ENCODE results near the gene ZNF836.

Gene ZNF836

GRCh38 chr19:52187407-52187806 is 16.0 kb upstream of the ZNF836 start:
- DNase-seq, result no peak

- DNase-seq, result no peak
Observed at GRCh38 chr19:52176574-52176973, 5.2 kb upstream of the ZNF836 start.

- DNase-seq, result no peak
Observed at GRCh38 chr19:52172347-52172746, 926 bp upstream of the ZNF836 start.

GRCh38 chr19:52170863-52171320 is 529 bp downstream of the ZNF836 start:
- peak; percentile 12 to 36 for DNase-seq

GRCh38 chr19:52170304-52170703 is 1.1 kb downstream of the ZNF836 start:
- DNase-seq, result no peak

DNA sequence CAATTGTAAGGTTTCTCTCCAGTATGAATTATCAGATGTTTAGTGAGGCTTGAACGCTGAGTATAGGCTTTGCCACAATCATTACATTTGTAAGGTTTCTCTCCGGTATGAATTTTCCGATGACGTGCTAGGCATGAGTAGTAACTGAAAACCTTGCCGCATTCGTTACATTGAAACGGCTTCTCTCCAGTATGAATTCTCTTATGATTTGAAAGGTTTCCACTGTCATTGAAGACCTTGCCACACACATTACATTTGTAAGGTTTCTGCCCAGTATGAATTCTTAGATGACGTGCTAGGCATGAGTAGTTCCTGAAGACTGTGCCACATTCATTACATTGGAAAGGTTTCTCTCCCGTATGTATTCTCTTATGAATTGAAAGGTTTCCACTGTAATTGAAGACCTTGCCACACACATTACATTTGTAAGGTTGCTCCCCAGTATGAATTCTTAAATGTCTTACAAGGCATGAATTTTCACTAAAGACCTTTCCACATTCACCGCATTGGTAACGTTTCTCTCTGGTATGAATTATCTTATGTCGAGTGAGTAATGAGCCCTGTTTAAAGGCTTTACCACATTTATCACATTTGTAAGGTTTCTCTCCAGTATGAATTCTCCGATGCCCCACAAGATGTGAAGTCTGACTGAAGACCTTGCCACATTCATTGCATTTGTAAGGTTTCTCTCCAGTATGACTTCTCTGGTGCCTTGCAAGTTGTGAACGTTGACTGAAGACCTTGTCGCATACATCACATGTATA is 15.6 kb downstream of the ZNF836 start:
- no peak for DNase-seq

GRCh38 chr19:52148256-52148655 is 23.2 kb downstream of the ZNF836 start:
- no peak for DNase-seq

DNA sequence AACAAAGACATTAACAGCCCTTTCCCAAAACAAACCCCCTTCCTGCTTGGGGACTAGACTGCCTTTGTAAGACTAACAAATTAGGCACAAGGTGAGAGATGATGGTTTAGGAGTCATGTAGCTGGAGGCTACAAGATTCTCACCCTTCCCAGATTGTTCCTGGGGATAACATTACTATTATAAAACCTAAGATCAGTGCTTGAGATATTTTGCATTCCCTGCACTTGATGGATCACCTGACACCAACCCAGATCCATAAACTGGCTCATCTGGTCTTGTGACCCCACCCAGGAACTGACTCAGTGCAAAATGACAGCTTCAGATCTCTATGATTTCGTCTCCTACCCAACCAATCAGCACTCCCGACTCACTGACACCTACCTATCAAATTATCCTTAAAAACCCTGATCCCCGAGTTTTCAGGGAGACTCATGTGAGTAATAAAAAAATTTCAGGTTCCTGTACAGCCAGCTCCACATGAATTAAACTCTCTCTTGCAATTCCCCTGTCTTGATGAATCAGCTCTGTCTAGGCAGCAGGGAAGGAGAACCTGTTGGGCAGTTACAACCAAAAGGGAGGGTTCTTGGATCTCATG is 29.3 kb downstream of the ZNF836 start:
- no peak for DNase-seq

- no peak for DNase-seq
Observed at GRCh38 chr19:52141203-52141602, 30.2 kb downstream of the ZNF836 start.

GRCh38 chr19:52140032-52140710 is 31.2 kb downstream of the ZNF836 start:
- no peak for DNase-seq

GRCh38 chr19:52139252-52140031 is 32.0 kb downstream of the ZNF836 start, which contains the start of gene ZNF616:
ZNF616 (minus strand) TSS chr19:52139938; CDS start chr19:52130512, 9,426 bp downstream.
- DNase-seq, result peak; percentile 93 to 96

- no peak for DNase-seq
Observed at GRCh38 chr19:52138983-52139251, 32.5 kb downstream of the ZNF836 start.

DNA sequence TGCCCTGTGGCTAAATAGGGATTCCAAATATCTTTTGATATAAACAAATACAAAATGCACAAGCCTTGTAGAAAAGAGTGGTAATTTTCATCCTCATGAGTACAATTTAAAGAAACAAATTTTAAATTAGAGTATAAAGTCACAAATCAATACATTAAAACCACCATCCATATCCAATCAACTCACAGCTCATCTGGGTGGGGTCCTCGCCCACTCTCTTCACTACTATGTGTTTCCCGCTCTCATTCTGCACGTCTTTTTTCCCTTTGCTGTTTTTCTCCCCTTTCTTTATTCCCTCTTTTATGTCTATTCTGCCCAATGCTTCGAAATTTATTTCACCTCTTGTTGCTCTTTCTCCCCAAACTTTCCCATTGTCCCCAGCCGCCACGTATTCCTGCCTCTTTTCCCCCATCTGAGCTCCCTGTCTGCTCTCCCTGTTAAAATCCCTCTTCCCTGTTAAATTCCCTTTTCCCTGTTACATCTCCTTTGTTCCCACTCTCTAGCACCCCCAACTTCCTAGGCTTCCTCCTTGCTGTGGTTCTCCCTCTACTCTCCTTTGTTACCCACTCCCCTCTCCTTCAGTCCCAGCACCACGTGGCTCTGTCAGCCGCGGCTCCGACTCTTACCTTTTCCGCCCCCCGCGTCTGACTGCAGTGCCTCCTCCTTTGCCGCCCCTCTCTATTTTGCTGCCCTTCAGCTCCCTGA is 33.0 kb downstream of the ZNF836 start:
- DNase-seq, result peak in 1 of 2 experiments; percentile 15

DNA sequence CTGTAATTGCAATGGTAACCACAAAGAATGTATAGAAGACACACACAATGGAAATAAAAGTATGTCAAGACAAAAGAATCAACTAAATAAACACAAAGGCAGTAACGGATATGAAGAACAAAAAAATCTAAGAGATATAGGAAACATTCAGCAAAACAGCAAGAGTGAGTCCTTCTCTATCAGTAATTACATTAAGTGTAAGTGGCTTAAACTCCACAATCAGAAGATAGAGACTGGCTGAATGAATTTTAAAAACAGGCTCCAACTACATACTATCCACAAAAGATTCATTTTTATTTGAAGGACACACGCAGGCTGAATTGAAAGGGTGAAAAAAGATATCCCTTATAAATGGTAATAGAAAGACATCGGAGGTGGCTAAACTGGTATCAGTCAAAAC is 51.1 kb downstream of the ZNF836 start:
- no peak for DNase-seq

DNA sequence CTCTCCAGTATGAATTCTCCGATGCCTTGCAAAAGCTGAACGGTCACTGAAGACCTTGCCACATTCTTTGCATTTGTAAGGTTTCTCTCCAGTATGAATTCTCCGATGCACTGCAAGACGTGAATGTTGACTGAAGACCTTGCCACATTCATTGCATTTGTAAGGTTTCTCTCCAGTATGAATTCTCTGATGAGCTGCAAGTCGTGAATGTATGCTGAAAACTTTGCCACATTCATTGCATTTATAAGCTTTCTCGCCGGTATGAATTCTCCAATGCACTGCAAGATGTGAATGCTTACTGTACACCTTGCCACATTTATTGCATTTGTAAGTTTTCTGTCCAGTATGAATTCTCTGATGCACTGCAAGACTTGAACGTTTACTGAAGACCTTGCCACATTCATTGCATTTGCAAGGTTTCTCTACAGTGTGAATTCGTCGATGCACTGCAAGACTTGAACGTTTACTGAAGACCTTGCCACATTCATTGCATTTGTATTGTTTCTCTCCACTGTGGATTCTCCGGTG is 55.8 kb downstream of the ZNF836 start:
- DNase-seq, result no peak

GRCh38 chr19:52114691-52115090 is 56.7 kb downstream of the ZNF836 start:
- no peak for DNase-seq

DNA sequence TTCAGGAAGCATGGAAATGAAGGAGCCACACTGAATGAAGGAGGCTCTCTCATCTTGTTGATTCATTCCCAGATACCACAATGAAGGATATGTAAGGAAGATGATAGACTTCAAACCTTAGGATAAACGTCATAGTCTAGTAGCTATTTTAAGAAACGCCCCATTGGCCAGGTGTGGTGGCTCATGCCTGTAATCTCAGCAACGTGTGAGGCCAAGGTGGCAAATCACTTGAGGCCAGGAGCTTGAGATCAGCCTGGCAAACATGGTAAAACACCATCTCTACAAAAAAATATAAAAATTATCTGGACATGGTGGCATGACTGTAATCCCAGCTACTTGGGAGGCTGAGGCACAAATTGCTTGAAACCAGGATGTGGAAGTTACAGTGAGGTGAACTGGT is 58.8 kb downstream of the ZNF836 start:
- no peak for DNase-seq

GRCh38 chr19:52110780-52111179 is 60.6 kb downstream of the ZNF836 start:
- DNase-seq, result no peak

Measured in NCI-H1930 (cell line).